RKO (cell line): Measurements from ENCODE around the gene SLC29A3.
A peak's percentile ranks its signal among the peaks of the same experiment; 100 is the strongest.
"Not testable (repeated sequence)": the region's sequence is repeated elsewhere in the genome, so short reads cannot be mapped to it uniquely, and the experiment has no call there.

Experiments used
- DNase-seq: peaks from one replicate; pipeline ENCODE4 v3.0.0-alpha.2; 2016; ENCODE audit warnings: low spot score

Gene SLC29A3

DNA sequence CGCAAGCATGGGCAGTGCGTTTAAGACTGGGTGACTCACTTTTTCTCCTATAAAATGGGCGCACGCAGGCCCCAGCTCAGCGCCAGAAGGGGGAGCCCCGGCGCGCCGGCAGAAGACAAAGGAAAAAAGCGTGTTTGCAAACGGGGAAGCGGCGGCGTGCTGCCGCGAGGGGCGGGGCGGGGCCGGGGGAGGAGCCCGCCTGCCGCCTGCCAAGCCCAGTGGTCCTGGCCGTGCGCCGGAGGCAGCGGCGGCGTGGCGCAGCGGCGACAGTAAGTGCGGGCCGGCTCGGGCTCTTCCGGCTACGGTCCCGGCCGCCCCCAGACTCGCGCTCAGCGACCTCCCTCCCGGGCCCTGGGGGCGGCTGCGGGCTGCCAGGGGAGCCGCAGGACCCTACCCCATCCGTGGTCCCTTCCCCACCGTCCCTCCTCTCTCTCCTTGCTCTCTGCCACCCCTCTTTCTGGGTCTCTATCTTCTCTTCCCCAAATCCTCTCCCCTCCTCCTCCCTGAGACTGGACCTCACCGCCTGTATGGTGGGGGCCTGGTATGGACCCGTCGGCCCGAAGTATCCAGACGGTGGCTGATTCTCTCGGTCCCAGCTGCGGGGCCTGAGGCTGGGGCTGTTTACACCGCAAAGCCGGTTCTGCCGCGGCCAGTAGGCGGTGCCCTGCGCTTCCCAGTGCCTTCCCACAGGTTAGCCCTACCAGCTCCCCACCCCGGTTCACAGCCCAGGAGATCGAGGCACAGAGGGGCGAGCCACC is at the start of gene SLC29A3:
TSS of gene SLC29A3 (plus strand) at position 218 of the 758 bp plus-strand sequence. CDS start at position 269, 51 bp downstream.
- peak; percentile 91 for DNase-seq

GRCh38 chr10:71269301-71270288 is 49.5 kb upstream of the SLC29A3 start:
- no peak for DNase-seq

- peak; percentile 81 for DNase-seq
Observed at GRCh38 chr10:71270301-71271220, 48.5 kb upstream of the SLC29A3 start.

GRCh38 chr10:71271662-71272055 is 47.4 kb upstream of the SLC29A3 start:
- DNase-seq, result no peak

GRCh38 chr10:71272056-71272771 is 46.8 kb upstream of the SLC29A3 start:
- peak; percentile 67 for DNase-seq

GRCh38 chr10:71272974-71273373 is 46.1 kb upstream of the SLC29A3 start:
- not testable (repeated sequence) for DNase-seq

DNA sequence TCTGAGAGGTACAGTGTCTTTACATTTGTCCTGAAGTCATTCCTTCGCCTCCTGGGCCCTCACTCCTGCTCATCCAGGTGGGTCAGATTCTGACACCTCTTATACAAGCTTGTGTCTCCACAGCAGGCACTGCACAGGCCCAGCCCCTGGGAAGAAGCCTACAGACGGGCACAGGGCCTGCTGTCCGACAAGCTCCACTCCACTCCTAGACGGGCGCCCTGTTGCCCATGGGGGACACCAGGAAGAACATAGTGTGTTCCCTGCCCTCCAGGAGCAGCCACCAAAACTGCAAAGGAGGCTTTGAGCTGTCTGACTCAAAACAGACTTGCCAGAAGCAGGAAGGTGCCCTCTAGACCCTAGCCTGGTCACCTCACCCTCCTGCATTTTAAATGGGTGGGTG is 45.6 kb upstream of the SLC29A3 start:
- DNase-seq, result no peak

GRCh38 chr10:71274901-71275796 is 43.9 kb upstream of the SLC29A3 start:
- no peak for DNase-seq

DNA sequence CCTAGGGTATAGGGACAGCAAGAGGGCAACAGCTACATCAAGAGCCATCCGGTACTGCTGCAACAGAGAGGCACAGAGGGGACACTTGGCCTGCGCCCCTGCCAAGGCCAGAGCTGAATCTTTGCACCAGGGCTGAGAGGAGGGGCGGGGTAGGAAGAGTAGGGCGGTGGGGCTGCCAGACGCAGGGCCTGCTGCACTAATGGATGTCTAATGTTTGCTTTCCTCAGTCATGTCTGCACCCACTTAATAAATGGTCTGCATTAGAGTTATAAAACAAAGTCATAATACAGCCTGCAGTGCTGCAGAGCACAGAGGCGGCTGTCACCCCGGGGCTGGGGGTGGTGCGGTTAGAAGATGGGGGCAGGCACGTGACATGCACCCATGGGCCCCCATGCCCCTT is 42.2 kb upstream of the SLC29A3 start:
- DNase-seq, result no peak

- DNase-seq, result no peak
Observed at GRCh38 chr10:71277914-71278665, 41.0 kb upstream of the SLC29A3 start.

DNA sequence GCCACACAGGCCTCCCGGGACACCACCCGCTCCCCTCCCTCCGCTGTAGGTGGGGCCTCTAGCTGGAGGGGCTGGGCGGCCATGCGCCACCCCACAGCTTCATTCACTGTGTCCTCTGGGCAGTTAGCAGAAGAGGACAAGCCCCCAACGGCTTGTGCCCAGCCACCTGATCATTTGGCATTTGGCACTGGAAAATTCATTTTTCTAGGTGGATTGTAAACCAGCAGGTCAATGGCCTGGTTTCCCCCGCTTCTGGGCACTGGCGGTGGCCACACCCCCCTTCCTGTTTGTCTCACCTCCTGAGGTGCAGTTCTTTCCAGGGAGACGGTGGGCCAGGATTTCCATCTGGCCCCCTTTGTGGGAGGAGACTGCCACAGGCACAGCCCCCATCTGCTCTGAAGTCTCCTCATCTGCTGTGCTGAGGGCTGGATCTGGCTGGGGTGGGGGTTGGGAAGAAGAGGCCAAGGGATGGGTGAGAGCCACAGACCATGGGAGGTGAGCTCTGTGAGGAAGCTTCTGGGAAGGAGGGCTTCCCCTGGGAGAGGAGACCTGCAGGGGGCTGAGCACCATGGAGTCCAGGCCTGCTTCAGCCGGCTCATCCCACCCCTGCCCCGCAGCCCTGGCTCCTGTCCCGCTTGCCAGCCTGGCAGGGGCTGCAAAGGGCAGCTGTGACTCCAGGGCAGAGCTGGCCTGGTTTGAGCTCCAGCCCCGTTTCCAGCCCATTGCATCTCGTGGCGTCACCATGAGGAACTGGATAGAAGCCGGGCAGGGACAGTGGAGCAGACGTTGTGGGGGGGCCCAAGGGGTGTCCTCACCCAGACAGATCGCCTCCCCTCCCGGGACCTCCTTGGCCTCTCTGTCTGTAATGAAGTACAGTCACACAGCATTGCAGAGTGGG is 40.1 kb upstream of the SLC29A3 start:
- no peak for DNase-seq

DNA sequence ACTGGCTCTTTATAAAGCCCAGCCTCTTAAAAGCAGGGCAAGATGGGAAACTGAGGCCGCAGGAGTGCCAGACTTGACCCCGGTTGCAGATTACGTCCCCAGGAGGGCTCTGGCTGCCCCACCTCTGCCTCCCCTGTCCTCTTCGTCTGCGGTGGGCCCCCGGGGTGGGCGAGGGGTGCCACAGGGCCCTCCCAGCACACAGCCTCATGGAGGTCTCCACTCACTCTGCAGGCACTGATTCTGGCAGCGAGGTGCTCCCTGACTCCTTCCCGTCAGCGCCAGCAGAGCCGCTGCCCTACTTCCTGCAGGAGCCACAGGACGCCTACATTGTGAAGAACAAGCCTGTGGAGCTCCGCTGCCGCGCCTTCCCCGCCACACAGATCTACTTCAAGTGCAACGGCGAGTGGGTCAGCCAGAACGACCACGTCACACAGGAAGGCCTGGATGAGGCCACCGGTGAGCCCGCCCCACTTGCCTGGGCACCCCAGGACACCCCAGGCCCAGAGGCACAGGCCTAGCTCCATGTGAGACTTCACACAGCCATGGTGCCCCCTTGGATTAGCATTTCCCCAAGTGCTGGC is 39.4 kb upstream of the SLC29A3 start:
- DNase-seq, result no peak

DNA sequence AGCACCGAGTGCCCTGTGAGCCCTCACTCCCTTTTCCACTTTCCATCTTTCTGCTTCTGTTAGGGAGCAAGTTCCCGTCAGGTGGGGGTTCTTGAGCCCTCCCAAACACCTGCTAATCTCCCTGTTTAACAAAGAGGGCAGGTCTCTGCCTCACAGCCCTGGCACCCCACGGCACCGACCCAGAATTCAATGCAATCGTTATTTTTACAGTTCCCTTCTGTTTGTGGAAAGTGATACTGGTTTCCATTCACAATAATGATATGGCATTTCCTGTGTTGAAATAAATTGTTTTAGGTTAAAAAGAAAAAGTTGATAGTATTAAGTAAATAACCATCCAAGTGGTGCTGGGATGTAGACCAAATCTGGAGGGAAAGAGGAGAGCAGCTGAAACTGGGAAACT is 38.8 kb upstream of the SLC29A3 start:
- no peak for DNase-seq

GRCh38 chr10:71280825-71281224 is 38.2 kb upstream of the SLC29A3 start:
- DNase-seq, result no peak

GRCh38 chr10:71281646-71282322 is 37.3 kb upstream of the SLC29A3 start:
- DNase-seq, result no peak

GRCh38 chr10:71282323-71282680 is 36.8 kb upstream of the SLC29A3 start:
- no peak for DNase-seq

GRCh38 chr10:71283410-71283809 is 35.6 kb upstream of the SLC29A3 start:
- no peak for DNase-seq
